ENCODE data around the gene CARM1.

- TF ChIP-seq EZH2 (optimal IDR thresholded peaks at IDR 0.05; ENCODE audit: low read depth, low read length) (no peak), CTCF (IDR thresholded peaks at IDR 0.05; ENCODE audit: low read length) (no peak), EZH2phosphoT487 (IDR thresholded peaks at IDR 0.05; ENCODE audit: low read length) (no peak)
Measured at GRCh38 chr19:10871711-10872545, 575 bp downstream of the CARM1 start.

Measured in MM.1S (cell line).